ENCODE results near the gene FAM124B. TPM values are rescaled to one million over a fixed set of nuclear protein-coding genes. Genes with fewer than 3 reads are reported as not detected.

Gene FAM124B
- total and polyA plus RNA-seq, 11 donors: 0.34 to 5.1 (median 1.6) TPM

- WGBS, 4 donors: 75 to 81% (median 78%) methylated on average over 3 of the region's 3 CpGs
- DNase-seq (no peak), ATAC-seq (no peak)
- H3K4me3 ChIP-seq: no peak overlapping the region
- no peak overlapping the region for H3K27ac ChIP-seq
- TF ChIP-seq, protein P1, sequence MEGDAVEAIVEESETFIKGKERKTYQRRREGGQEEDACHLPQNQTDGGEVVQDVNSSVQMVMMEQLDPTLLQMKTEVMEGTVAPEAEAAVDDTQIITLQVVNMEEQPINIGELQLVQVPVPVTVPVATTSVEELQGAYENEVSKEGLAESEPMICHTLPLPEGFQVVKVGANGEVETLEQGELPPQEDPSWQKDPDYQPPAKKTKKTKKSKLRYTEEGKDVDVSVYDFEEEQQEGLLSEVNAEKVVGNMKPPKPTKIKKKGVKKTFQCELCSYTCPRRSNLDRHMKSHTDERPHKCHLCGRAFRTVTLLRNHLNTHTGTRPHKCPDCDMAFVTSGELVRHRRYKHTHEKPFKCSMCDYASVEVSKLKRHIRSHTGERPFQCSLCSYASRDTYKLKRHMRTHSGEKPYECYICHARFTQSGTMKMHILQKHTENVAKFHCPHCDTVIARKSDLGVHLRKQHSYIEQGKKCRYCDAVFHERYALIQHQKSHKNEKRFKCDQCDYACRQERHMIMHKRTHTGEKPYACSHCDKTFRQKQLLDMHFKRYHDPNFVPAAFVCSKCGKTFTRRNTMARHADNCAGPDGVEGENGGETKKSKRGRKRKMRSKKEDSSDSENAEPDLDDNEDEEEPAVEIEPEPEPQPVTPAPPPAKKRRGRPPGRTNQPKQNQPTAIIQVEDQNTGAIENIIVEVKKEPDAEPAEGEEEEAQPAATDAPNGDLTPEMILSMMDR (IDR thresholded peaks at IDR 0.05): no peak
- no peak for TF ChIP-seq POLR2A (IDR thresholded peaks at IDR 0.05)
- H3K27me3 ChIP-seq: peaks cover 0 to 10% (median 0%) of the 10 kb centered on the region in 9 donors
- H3K4me1 ChIP-seq: no peaks in the 10 kb centered on the region
- H3K36me3 ChIP-seq: no peaks in the 10 kb centered on the region
- intact Hi-C loops (cut with DNase I): no loop called here
- H3K9me3 ChIP-seq: no peaks in the 10 kb centered on the region
These were observed 73.1 kb downstream of the FAM124B start for GRCh38 chr2:224328798-224329197.

Other genes starting within 250 kb of the FAM124B start
- gene CUL3, start 183.3 kb upstream of the FAM124B start, total RNA-seq: 10 to 100 TPM; 54.6 to 82.7 (median 71.5) TPM
- gene CUL3, start 183.3 kb upstream of the FAM124B start, polyA plus RNA-seq: 10 to 100 TPM; 81.3 to 87.0 TPM

All from heart left ventricle (tissue), 16 donors.